MCF 10A (cell line): ENCODE results near the gene IFNLR1. TPM values are rescaled to one million over a fixed set of nuclear protein-coding genes. Genes with fewer than 3 reads are reported as not detected.

Source experiments
- BruUV-seq: library from RNA; stranded (reverse); fragments of 400-500 nt; replicated peaks from 2 replicates; lab custom pipeline; 2021; lab: Mats Ljungman, UMichigan
- CTCF ChIA-PET: fragments of 300-600 bp; sonication (Branson Sonifier 250); formaldehyde crosslinking; extraction: SDS; loops from one replicate; lab custom pipeline; 2021; ENCODE audit warnings: antibody characterized with exemption, inconsistent platforms; lab: Yijun Ruan, JAX
- POLR2A ChIA-PET: fragments of 300-600, 350-650 bp; sonication (Branson Sonifier 250); formaldehyde crosslinking; extraction: SDS; loops from one replicate; lab custom pipeline; 2020; ENCODE audit warnings: antibody characterized with exemption, inconsistent platforms; lab: Yijun Ruan, JAX
- DNase-seq: peaks from one replicate; pipeline ENCODE4 v3.0.0-alpha.2; 2018; ENCODE audit not compliant: unreplicated experiment
- H3K27ac Mint-ChIP-seq: one replicate; pipeline ENCODE4 v1.8.0; 2022; ENCODE audit warnings: mild to moderate bottlenecking, low read depth, mixed read lengths; ENCODE audit not compliant: unreplicated experiment
- H3K27me3 Mint-ChIP-seq: one replicate; pipeline ENCODE4 v1.8.0; 2022; ENCODE audit warnings: mixed read lengths; ENCODE audit not compliant: insufficient read depth, unreplicated experiment
- H3K36me3 Mint-ChIP-seq: one replicate; pipeline ENCODE4 v1.8.0; 2022; ENCODE audit warnings: mild to moderate bottlenecking, moderate library complexity, mixed read lengths; ENCODE audit not compliant: insufficient read depth, unreplicated experiment
- H3K4me1 Mint-ChIP-seq: one replicate; pipeline ENCODE4 v1.8.0; 2022; ENCODE audit warnings: mixed read lengths; ENCODE audit not compliant: insufficient read depth, unreplicated experiment
- H3K4me3 Mint-ChIP-seq: one replicate; pipeline ENCODE4 v1.8.0; 2022; ENCODE audit warnings: mild to moderate bottlenecking, moderate library complexity, mixed read lengths; ENCODE audit not compliant: unreplicated experiment
- H3K9me3 Mint-ChIP-seq: one replicate; pipeline ENCODE4 v1.8.0; 2022; ENCODE audit warnings: mixed read lengths; ENCODE audit not compliant: unreplicated experiment
- CTCF ChIP-seq: fragments of 200-600 bp; IDR thresholded peaks from one replicate; pipeline ENCODE4 v1.8.0; 2022; ENCODE audit warnings: antibody characterized with exemption, mild to moderate bottlenecking; ENCODE audit not compliant: unreplicated experiment
- intact Hi-C: fragments of 100-400 bp; cut with micrococcal nuclease; formaldehyde crosslinking; loops from 2 replicates; pipeline ENCODE4 v1.14.1; 2022
- total RNA-seq: library from RNA; stranded (reverse); gene quantifications from 2 replicates; pipeline ENCODE4 v1.2.3, GENCODE V29; 2022

The IFNLR1 gene
- total RNA-seq, 1 experiment from 2014 or later = 0.19 TPM

GRCh38 chr1:24177161-24177560, 9.9 kb downstream of the IFNLR1 start:
- TF ChIP-seq CTCF = no peak
- BruUV-seq = no TSS peak
- no peak for DNase-seq
- no peaks in the 10 kb centered on the region for H3K27me3 Mint-ChIP-seq
- intact Hi-C loops = no loop called here
- H3K9me3 Mint-ChIP-seq = no peaks in the 10 kb centered on the region
- peaks cover 4% of the 10 kb centered on the region for H3K36me3 Mint-ChIP-seq
- H3K4me3 Mint-ChIP-seq = no peak overlapping the region
- no peaks in the 10 kb centered on the region for H3K4me1 Mint-ChIP-seq
- no peak overlapping the region for H3K27ac Mint-ChIP-seq
- ChIA-PET CTCF (no interaction called here), POLR2A (no interaction called here)

GRCh38 chr1:24175033-24175755, 11.9 kb downstream of the IFNLR1 start:
- CTCF ChIA-PET = interaction anchor here (0.7 kb wide), 1 partner anchor 11 kb away, joined by 3 read pairs; no protein-coding TSS in a partner anchor
- no peaks in the 10 kb centered on the region for H3K27me3 Mint-ChIP-seq

GRCh38 chr1:24173638-24174575, 13.2 kb downstream of the IFNLR1 start:
- Mint-ChIP-seq H3K4me3 (no peak overlapping the region), H3K4me1 (no peaks in the 10 kb centered on the region), H3K9me3 (no peaks in the 10 kb centered on the region), H3K36me3 (no peaks in the 10 kb centered on the region), H3K27me3 (no peaks in the 10 kb centered on the region), H3K27ac (no peak overlapping the region)
- ChIA-PET POLR2A (no interaction called here), CTCF (interaction anchor here (0.7 kb wide), 1 partner anchor 25 kb away, joined by 10 read pairs; no protein-coding TSS in a partner anchor)
- intact Hi-C loops = no loop called here
- TF ChIP-seq CTCF = no peak
- DNase-seq = no peak
- BruUV-seq = no TSS peak

More at GRCh38 chr1:24175033-24175755, 11.9 kb downstream of the IFNLR1 start:
- no peaks in the 10 kb centered on the region for H3K9me3 Mint-ChIP-seq
- no peak overlapping the region for H3K27ac Mint-ChIP-seq
- no peak overlapping the region for H3K4me3 Mint-ChIP-seq
- POLR2A ChIA-PET = no interaction called here
- H3K4me1 Mint-ChIP-seq = no peaks in the 10 kb centered on the region
- intact Hi-C loops = no loop called here
- BruUV-seq = no TSS peak
- peaks cover 4% of the 10 kb centered on the region for H3K36me3 Mint-ChIP-seq
- TF ChIP-seq CTCF = no peak
- no peak for DNase-seq

GRCh38 chr1:24172598-24172997, 14.5 kb downstream of the IFNLR1 start:
- intact Hi-C loops = no loop called here
- no peak overlapping the region for H3K27ac Mint-ChIP-seq
- POLR2A ChIA-PET = no interaction called here
- CTCF ChIA-PET = interaction anchor here (0.7 to 1.7 kb wide), 2 partner anchors 27 to 220 kb away, joined by 3 to 9 read pairs; no protein-coding TSS in a partner anchor
- DNase-seq = no peak
- H3K36me3 Mint-ChIP-seq = no peaks in the 10 kb centered on the region
- TF ChIP-seq CTCF = no peak
- H3K4me1 Mint-ChIP-seq = no peaks in the 10 kb centered on the region
- BruUV-seq = no TSS peak
- no peaks in the 10 kb centered on the region for H3K27me3 Mint-ChIP-seq
- no peak overlapping the region for H3K4me3 Mint-ChIP-seq
- H3K9me3 Mint-ChIP-seq = no peaks in the 10 kb centered on the region
